ENCODE results near the gene CDK5RAP2. TPM values are rescaled to one million over a fixed set of nuclear protein-coding genes. Genes with fewer than 3 reads are reported as not detected.

CDK5RAP2 gene
- total RNA-seq, 4 donors from 2014 or later, result 48.1 to 127 (median 76.7) TPM

- no peak for TF ChIP-seq EP300 (IDR thresholded peaks at IDR 0.05)
- TF ChIP-seq, protein P1, sequence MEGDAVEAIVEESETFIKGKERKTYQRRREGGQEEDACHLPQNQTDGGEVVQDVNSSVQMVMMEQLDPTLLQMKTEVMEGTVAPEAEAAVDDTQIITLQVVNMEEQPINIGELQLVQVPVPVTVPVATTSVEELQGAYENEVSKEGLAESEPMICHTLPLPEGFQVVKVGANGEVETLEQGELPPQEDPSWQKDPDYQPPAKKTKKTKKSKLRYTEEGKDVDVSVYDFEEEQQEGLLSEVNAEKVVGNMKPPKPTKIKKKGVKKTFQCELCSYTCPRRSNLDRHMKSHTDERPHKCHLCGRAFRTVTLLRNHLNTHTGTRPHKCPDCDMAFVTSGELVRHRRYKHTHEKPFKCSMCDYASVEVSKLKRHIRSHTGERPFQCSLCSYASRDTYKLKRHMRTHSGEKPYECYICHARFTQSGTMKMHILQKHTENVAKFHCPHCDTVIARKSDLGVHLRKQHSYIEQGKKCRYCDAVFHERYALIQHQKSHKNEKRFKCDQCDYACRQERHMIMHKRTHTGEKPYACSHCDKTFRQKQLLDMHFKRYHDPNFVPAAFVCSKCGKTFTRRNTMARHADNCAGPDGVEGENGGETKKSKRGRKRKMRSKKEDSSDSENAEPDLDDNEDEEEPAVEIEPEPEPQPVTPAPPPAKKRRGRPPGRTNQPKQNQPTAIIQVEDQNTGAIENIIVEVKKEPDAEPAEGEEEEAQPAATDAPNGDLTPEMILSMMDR (IDR thresholded peaks at IDR 0.05), result no peak
- no peak for TF ChIP-seq POLR2A (IDR thresholded peaks at IDR 0.05)
- H3K4me3 ChIP-seq, result no peak overlapping the region
- 77 to 91% methylated on average over 3 of the region's 3 CpGs for WGBS, 2 donors
- no peak for DNase-seq (ENCODE audit: low spot score in 2 of 2)
- no peaks in the 10 kb centered on the region for H3K27me3 ChIP-seq
- H3K9me3 ChIP-seq, result no peaks in the 10 kb centered on the region
- no peak overlapping the region for H3K27ac ChIP-seq
- H3K4me1 ChIP-seq, result no peaks in the 10 kb centered on the region
- H3K36me3 ChIP-seq, result peaks cover 0 to 96% (median 8%) of the 10 kb centered on the region in 3 donors
Observed at GRCh38 chr9:120567081-120567480, 12.9 kb downstream of the CDK5RAP2 start.

DNA sequence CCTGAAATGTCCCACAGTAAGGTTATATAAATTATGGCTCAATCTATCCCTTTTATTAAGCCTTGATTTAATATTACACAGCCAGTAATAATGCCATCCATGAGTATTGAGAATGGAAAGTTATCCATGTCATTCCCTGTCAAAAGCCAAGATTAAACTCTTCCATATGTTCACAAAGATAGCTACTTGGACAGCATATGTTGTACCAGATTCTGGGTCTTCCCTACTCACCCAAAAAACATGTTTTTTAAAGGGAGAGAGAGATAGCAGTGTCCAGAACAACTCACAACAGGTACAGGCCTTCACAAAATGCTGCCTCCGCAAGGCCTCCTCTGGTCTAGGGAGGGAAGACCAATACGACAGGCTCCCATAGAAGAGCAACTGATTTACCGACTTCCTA lies 15.4 kb downstream of the CDK5RAP2 start:
- H3K4me1 ChIP-seq, result no peaks in the 10 kb centered on the region
- DNase-seq (ENCODE audit: low spot score in 2 of 2), result no peak
- peaks cover 0 to 84% (median 8%) of the 10 kb centered on the region in 3 donors for H3K36me3 ChIP-seq
- WGBS, 2 donors, result 92 to 95% methylated on average over 3 of the region's 3 CpGs
- H3K27ac ChIP-seq, result no peak overlapping the region
- H3K27me3 ChIP-seq, result no peaks in the 10 kb centered on the region
- H3K4me3 ChIP-seq, result no peak overlapping the region
- H3K9me3 ChIP-seq, result no peaks in the 10 kb centered on the region
- TF ChIP-seq POLR2A (IDR thresholded peaks at IDR 0.05), result no peak
- no peak for TF ChIP-seq EP300 (IDR thresholded peaks at IDR 0.05)
- TF ChIP-seq, protein P1 (IDR thresholded peaks at IDR 0.05), result no peak

DNA sequence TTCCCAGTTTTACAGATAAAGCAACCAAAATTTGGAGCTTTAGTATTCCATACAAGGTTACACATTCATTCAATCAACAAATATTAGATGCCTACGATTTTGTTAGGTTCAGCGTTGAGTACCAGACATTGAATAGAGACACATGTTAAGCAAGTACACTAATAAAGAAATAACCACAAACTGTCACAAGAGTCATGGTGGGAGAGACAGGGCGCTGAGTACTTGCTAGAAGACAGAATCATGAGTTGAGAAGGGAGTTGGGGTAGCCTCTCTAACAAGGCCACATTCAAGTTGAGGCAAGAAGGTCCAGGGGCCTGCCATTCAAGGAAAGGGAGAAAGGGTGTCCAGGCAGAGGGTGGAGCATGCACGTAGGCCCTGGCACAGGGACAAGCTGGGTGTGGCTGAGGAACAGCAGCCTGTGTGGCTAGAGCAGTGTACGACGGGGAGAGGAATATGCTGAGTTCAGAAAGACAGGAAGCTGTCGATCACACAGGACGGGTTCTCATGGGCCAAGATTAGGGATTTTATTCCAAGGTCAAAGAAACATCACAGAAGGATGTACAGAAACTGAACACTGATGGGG lies 17.0 kb downstream of the CDK5RAP2 start:
- no peaks in the 10 kb centered on the region for H3K9me3 ChIP-seq
- H3K27me3 ChIP-seq, result no peaks in the 10 kb centered on the region
- 67 to 71% methylated on average over 8 of the region's 8 CpGs for WGBS, 2 donors
- H3K36me3 ChIP-seq, result peaks cover 0 to 68% (median 0%) of the 10 kb centered on the region in 3 donors
- TF ChIP-seq, protein P1 (IDR thresholded peaks at IDR 0.05), result no peak
- TF ChIP-seq POLR2A (IDR thresholded peaks at IDR 0.05) (no peak), EP300 (IDR thresholded peaks at IDR 0.05) (no peak)
- H3K4me3 ChIP-seq, result no peak overlapping the region
- no peaks in the 10 kb centered on the region for H3K4me1 ChIP-seq
- H3K27ac ChIP-seq, result no peak overlapping the region
- DNase-seq (ENCODE audit: low spot score in 2 of 2), result no peak

- Histone ChIP-seq H3K4me3 (no peak overlapping the region), H3K27ac (no peak overlapping the region), H3K4me1 (no peaks in the 10 kb centered on the region), H3K36me3 (peaks cover 0 to 55% (median 0%) of the 10 kb centered on the region in 3 donors), H3K27me3 (no peaks in the 10 kb centered on the region), H3K9me3 (no peaks in the 10 kb centered on the region)
- TF ChIP-seq EP300 (IDR thresholded peaks at IDR 0.05), result no peak
- no peak for TF ChIP-seq POLR2A (IDR thresholded peaks at IDR 0.05)
- TF ChIP-seq, protein P1 (IDR thresholded peaks at IDR 0.05), result no peak
- no peak for DNase-seq (ENCODE audit: low spot score in 2 of 2)
- WGBS, 2 donors, result 96 to 100% methylated on average over 1 of the region's 1 CpG
Observed at GRCh38 chr9:120561709-120562108, 18.3 kb downstream of the CDK5RAP2 start.

- Histone ChIP-seq H3K4me1 (no peaks in the 10 kb centered on the region), H3K9me3 (no peaks in the 10 kb centered on the region), H3K27ac (no peak overlapping the region), H3K36me3 (peaks cover 0 to 43% (median 0%) of the 10 kb centered on the region in 3 donors), H3K4me3 (no peak overlapping the region), H3K27me3 (no peaks in the 10 kb centered on the region)
- TF ChIP-seq, protein P1 (IDR thresholded peaks at IDR 0.05), result no peak
- TF ChIP-seq EP300 (IDR thresholded peaks at IDR 0.05) (no peak), POLR2A (IDR thresholded peaks at IDR 0.05) (no peak)
- 81 to 90% methylated on average over 1 of the region's 1 CpG for WGBS, 2 donors
- DNase-seq (ENCODE audit: low spot score in 2 of 2), result no peak
Observed at GRCh38 chr9:120559546-120559945, 20.4 kb downstream of the CDK5RAP2 start.
